NB4 (cell line): ENCODE measurements around the gene ADTRP.
"Not testable (repeated sequence)": the region's sequence is repeated elsewhere in the genome, so short reads cannot be mapped to it uniquely, and the experiment has no call there.

Source experiments
- DNase-seq: peaks from one replicate; pipeline ENCODE4 v3.0.0; 2010; ENCODE audit warnings: low read depth
- H3K4me3 ChIP-seq: one replicate; pipeline ENCODE4 v1.5.1; 2011; ENCODE audit warnings: mild to moderate bottlenecking, low read depth, low read length, moderate library complexity
- CTCF ChIP-seq: IDR thresholded peaks from one replicate; pipeline ENCODE4 v1.5.1; 2012; ENCODE audit warnings: low read depth, low read length
- MAX ChIP-seq: IDR thresholded peaks from 2 replicates; pipeline ENCODE4 v1.6.1; 2011; ENCODE audit warnings: low read depth, low read length
- MYC ChIP-seq: IDR thresholded peaks from 2 replicates; pipeline ENCODE4 v1.6.1; 2011; ENCODE audit warnings: low read depth, low read length
- POLR2A ChIP-seq: IDR thresholded peaks from 2 replicates; pipeline ENCODE4 v1.6.1; 2011; ENCODE audit warnings: mild to moderate bottlenecking; ENCODE audit not compliant: insufficient read length; ENCODE audit errors: extremely low read depth

Gene ADTRP

DNA sequence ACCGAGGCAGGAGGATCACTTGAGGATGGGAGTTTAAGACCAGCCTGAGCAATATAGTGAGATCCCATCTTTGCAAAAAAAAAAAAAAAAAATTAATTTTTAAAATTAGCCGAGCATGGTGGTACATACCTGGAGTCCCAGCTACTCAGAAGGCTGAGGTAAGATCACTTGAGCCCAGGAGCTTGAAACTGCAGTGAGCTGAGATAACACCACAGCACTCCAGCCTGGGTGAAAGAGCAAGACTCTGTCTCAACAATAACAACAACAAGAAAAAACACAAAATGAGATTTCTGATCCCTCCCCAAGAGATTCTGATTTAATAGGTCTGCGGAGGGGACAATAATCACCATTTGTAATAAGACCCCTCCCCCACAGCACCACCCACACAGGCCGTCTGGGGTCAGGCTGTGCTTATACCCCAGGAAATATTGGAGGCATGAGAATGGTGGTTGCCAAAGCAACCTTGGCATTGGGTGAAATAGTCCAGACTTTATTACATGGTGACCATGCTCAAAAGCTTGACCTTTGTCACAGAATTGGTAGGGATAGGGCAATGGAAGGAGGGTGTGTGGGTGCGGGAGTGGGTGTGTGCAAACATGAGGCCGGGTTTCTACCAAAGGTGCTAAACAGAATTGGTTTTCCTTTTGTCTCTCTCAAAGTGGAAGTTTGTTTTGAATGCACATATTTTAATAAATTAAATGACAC, 24.4 kb upstream of the ADTRP start:
- no peak for DNase-seq

GRCh38 chr6:11800531-11800930, 21.9 kb upstream of the ADTRP start:
- not testable (repeated sequence) for H3K4me3 ChIP-seq, DNase-seq

More for the DNA sequence above, 24.4 kb upstream of the ADTRP start:
- TF ChIP-seq POLR2A, result no peak
- TF ChIP-seq MYC, result no peak
- TF ChIP-seq CTCF, result no peak
- TF ChIP-seq MAX, result no peak
- no peak overlapping the region for H3K4me3 ChIP-seq

- no peak overlapping the region for H3K4me3 ChIP-seq
- TF ChIP-seq MAX (no peak), MYC (no peak), CTCF (no peak), POLR2A (no peak)
- DNase-seq, result no peak
Observed at GRCh38 chr6:11798538-11798937, 19.9 kb upstream of the ADTRP start.

DNA sequence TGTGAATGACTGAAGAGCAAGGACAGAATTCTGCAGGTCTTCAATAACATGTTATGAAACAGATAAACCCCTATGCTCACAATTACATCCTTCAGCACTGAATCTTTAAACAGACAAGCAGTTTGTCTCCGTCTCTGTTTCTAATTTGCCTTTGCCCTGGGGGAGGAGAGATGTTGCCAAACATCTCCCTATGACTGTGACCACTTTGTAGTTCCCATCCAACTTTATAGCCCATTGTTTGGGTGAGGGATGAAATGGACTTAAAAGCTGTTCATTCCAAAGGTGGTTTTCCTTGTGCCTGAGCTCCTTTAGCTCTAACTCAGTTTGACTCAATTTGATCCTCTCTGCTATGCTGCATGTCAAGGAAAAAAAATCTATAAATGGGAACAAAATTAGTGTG, 19.5 kb upstream of the ADTRP start:
- no peak overlapping the region for H3K4me3 ChIP-seq
- no peak for DNase-seq
- TF ChIP-seq MAX, result no peak
- no peak for TF ChIP-seq POLR2A
- TF ChIP-seq MYC, result no peak
- no peak for TF ChIP-seq CTCF

DNA sequence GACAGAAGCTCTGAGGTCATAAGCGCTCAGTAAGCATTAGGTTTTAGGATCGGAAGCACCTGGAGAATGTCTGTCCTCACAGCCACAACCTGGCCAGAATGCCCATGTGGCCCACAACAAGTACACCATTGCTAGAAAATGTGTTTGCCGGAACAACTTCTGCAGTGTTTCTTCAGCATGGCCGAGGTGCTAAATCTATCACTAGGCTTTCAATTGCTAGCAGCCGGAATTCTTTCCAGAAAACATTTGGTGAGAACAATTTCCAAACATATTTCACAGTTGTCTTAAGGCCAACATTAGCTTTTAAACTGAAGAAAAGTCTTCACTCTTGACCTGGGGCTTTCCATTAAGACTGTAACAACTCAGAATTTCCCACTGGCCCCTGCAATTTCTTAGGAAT, 18.2 kb upstream of the ADTRP start:
- no peak for TF ChIP-seq MYC
- TF ChIP-seq CTCF, result no peak
- TF ChIP-seq MAX, result no peak
- no peak for TF ChIP-seq POLR2A
- no peak for DNase-seq
- no peak overlapping the region for H3K4me3 ChIP-seq

- DNase-seq, result no peak
- TF ChIP-seq MAX (no peak), CTCF (no peak), MYC (no peak), POLR2A (no peak)
- H3K4me3 ChIP-seq, result no peak overlapping the region
Observed at GRCh38 chr6:11795403-11795802, 16.8 kb upstream of the ADTRP start.
